Measurements from ENCODE around the gene PCBP3.

- no peak for TF ChIP-seq CTCF (IDR thresholded peaks at IDR 0.05)
- no peak for TF ChIP-seq POLR2AphosphoS5 (IDR thresholded peaks at IDR 0.05)
- no peak for TF ChIP-seq POLR2A (IDR thresholded peaks at IDR 0.05)
These were observed 205.3 kb downstream of the PCBP3 start for GRCh38 chr21:45848805-45849204.
